Subcutaneous abdominal adipose tissue (tissue), 5 donors: ENCODE data around the gene PINLYP.

Experiments used
- H3K27ac ChIP-seq: one replicate; pipeline ENCODE4 v1.7.0; 2013; ENCODE audit warnings: low read depth, mild to moderate bottlenecking, inconsistent platforms, low read length, moderate library complexity
- H3K27me3 ChIP-seq, 5 donors: one replicate each; pipeline ENCODE4 v1.7.0; 2013; ENCODE audit warnings: low read length in 5 of 5, inconsistent platforms in 1 of 5; ENCODE audit not compliant: control insufficient read depth in 5 of 5, insufficient read depth in 4 of 5
- H3K36me3 ChIP-seq, 5 donors: one replicate each; pipeline ENCODE4 v1.7.0; 2013; ENCODE audit warnings: low read length in 5 of 5; ENCODE audit not compliant: control insufficient read depth in 5 of 5, insufficient read depth in 5 of 5
- H3K4me1 ChIP-seq, 5 donors: one replicate each; pipeline ENCODE4 v1.7.0; 2013; ENCODE audit warnings: low read length in 5 of 5, mild to moderate bottlenecking in 3 of 5, moderate library complexity in 1 of 5; ENCODE audit not compliant: control insufficient read depth in 5 of 5, insufficient read depth in 5 of 5
- H3K4me3 ChIP-seq, 5 donors: one replicate each; pipeline ENCODE4 v1.7.0; 2013; ENCODE audit warnings: low read length in 5 of 5, low read depth in 1 of 5
- H3K9ac ChIP-seq, 5 donors: one replicate each; pipeline ENCODE4 v1.7.0; 2013; ENCODE audit warnings: low read length in 5 of 5, mild to moderate bottlenecking in 4 of 5, moderate library complexity in 3 of 5
- H3K9me3 ChIP-seq, 5 donors: one replicate each; pipeline ENCODE4 v1.7.0; 2013; ENCODE audit warnings: low read length in 5 of 5; ENCODE audit not compliant: control insufficient read depth in 5 of 5
- donor health status: healthy.
- donor health status: healthy.
- donor health status: healthy.
- donor health status: healthy.
- donor health status: healthy.

The PINLYP gene

DNA sequence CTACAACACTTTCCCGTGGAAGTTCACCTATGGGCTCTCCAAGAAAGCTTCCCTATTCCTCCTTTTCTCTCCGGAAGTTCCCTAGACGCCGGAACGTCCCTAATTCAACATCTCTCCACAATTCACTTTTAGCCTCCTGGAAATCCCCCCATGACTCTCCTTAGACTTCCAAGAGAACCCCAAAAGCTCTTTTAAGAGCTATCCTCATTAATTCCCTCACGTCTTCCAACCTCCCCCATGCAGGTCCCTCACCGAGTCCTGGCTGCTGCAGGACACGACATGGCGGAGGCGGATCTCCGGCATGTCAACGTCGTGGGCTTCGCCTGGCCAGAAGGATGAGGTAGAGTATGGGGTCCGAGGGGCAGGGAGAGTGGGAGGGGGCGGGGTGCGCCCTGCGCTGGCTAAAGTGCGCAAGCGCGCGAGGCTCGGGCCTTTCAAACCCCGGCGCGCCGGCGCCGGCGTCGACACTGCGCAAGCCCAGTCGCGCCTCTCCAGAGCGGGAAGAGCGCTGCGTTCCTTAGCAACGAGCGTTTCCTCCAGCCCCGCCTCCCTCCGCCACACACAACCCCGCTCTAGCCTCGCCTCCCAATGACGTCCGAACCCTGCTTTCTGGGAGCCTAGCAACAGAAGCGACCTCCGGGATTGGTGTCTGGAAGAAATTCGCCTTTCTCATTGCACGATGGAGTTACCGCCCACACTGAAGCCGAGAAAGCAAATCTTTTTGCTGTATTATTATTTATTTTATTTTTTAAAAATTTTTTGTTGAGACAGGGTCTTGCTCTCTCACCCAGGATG is at the start of gene PINLYP, which contains the start of gene XRCC1:
PINLYP (plus strand) TSS at position 646 of the 795 bp plus-strand sequence. CDS start 1,391 bp downstream, outside the sequence.
XRCC1 (minus strand) TSS at position 372 of the 795 bp plus-strand sequence; CDS start at position 303, 69 bp downstream.
- Histone ChIP-seq H3K27me3 (no peaks in the 10 kb centered on the region), H3K27ac (peak within 1 kb of the TSS; percentile 84), H3K36me3 (peaks cover 2 to 14% (median 6%) of the 10 kb centered on the region in 5 donors), H3K4me1 (peaks cover 5 to 29% (median 23%) of the 10 kb centered on the region in 5 donors), H3K4me3 (peak within 1 kb of the TSS; percentile 81 to 95 (median 89)), H3K9ac (peak within 1 kb of the TSS; percentile 89 to 96 (median 93)), H3K9me3 (no peaks in the 10 kb centered on the region)

- no peaks in the 10 kb centered on the region for H3K27me3 ChIP-seq
- peak overlapping the region; percentile 81 to 92 (median 87) for H3K4me3 ChIP-seq
- peaks cover 6 to 34% (median 28%) of the 10 kb centered on the region in 5 donors for H3K4me1 ChIP-seq
These were observed 49.5 kb upstream of the PINLYP start for GRCh38 chr19:43525836-43526771.

GRCh38 chr19:43526884-43527859 is 48.4 kb upstream of the PINLYP start, which contains the start of gene ETHE1:
Gene ETHE1 (minus strand): TSS chr19:43527201. CDS start chr19:43527177, 24 bp downstream.
- Histone ChIP-seq H3K27me3 (no peaks in the 10 kb centered on the region), H3K4me1 (peaks cover 6 to 35% (median 29%) of the 10 kb centered on the region in 5 donors), H3K9me3 (no peaks in the 10 kb centered on the region), H3K4me3 (peak within 1 kb of the TSS; percentile 81 to 92 (median 87)), H3K27ac (peak within 1 kb of the TSS; percentile 85), H3K36me3 (no peaks in the 10 kb centered on the region), H3K9ac (peak within 1 kb of the TSS; percentile 72 to 92 (median 89))

More at GRCh38 chr19:43525836-43526771, 49.5 kb upstream of the PINLYP start:
- H3K9ac ChIP-seq: peak overlapping the region; percentile 72 to 92 (median 89)
- H3K9me3 ChIP-seq: no peaks in the 10 kb centered on the region
- H3K36me3 ChIP-seq: no peaks in the 10 kb centered on the region
- peak overlapping the region; percentile 85 for H3K27ac ChIP-seq

GRCh38 chr19:43527860-43528622 is 47.6 kb upstream of the PINLYP start:
- peaks cover 9 to 44% (median 37%) of the 10 kb centered on the region in 5 donors for H3K4me1 ChIP-seq
- H3K9ac ChIP-seq: peak overlapping the region in 2 of 5 donors; percentile 72 to 91
- H3K4me3 ChIP-seq: peak overlapping the region in 3 of 5 donors; percentile 85 to 92 (median 90)
- no peaks in the 10 kb centered on the region for H3K36me3 ChIP-seq
- no peaks in the 10 kb centered on the region for H3K9me3 ChIP-seq
- H3K27ac ChIP-seq: peak overlapping the region; percentile 38
- no peaks in the 10 kb centered on the region for H3K27me3 ChIP-seq

DNA sequence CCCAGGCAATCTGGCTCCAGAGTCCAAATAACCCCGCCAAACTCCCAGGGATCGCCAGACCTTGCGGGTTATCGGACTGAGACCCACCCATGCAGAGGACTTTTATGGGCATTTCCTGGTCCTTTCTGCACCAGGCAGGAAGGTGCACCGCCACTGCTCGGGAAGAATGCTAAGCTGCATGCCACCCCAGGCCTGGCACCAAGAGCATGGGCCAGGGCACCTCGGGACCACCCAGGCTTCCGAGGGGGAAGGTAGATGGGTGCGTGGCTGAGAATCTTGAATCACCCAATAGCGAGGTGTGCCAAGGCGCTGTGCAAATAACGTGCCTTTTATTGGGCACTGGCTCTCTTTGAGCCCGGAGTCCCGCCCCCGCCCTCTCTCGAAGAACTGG is 43.0 kb upstream of the PINLYP start:
- H3K9me3 ChIP-seq: no peaks in the 10 kb centered on the region
- peak overlapping the region in 4 of 5 donors; percentile 31 to 80 (median 70) for H3K9ac ChIP-seq
- H3K4me1 ChIP-seq: peaks cover 3 to 31% (median 24%) of the 10 kb centered on the region in 5 donors
- H3K27me3 ChIP-seq: no peaks in the 10 kb centered on the region
- peak overlapping the region; percentile 72 to 85 (median 83) for H3K4me3 ChIP-seq
- H3K27ac ChIP-seq: peak overlapping the region; percentile 83
- peaks cover 0 to 5% (median 0%) of the 10 kb centered on the region in 5 donors for H3K36me3 ChIP-seq

DNA sequence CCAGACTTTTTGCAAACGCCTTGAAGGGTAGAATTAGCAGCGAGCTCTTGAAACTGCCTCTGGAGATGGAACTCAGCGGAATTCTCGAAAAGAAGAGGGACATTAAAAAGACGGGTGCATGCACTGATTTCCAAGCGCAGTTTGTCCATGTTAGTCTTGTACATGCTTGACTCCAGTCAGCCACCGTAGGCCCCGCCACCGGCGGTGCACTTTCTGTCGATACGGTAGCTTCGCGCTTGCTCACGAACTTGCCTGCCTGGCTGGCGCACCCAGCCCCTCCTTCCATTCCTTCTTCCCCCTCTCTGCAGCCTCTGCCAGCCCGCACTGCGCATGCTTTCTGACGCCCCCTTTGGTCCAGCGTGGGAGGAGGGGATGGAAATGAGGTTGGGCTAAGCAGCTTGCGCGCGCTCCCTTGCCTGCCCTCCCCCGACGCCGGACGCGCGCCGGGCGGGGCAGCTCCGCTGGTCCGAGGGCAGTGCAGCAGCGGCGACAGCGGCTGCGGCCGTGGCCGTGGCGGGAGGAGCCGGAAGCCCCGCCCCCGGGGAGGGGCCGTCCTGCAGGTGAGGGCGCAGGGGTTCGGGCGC is 42.5 kb upstream of the PINLYP start, which contains the start of gene ZNF575:
ZNF575 (plus strand) TSS at position 227 of the 584 bp plus-strand sequence. CDS start 1,235 bp downstream, outside the sequence.
- Histone ChIP-seq H3K4me1 (peaks cover 3 to 31% (median 23%) of the 10 kb centered on the region in 5 donors), H3K27ac (peak within 1 kb of the TSS; percentile 83), H3K27me3 (no peaks in the 10 kb centered on the region), H3K9ac (peak within 1 kb of the TSS in 4 of 5 donors; percentile 31 to 80 (median 70)), H3K4me3 (peak within 1 kb of the TSS; percentile 72 to 86 (median 84)), H3K9me3 (no peaks in the 10 kb centered on the region), H3K36me3 (peaks cover 0 to 8% (median 3%) of the 10 kb centered on the region in 5 donors)

- H3K4me1 ChIP-seq: peaks cover 3 to 31% (median 22%) of the 10 kb centered on the region in 5 donors
- H3K9ac ChIP-seq: peak overlapping the region in 4 of 5 donors; percentile 23 to 80 (median 64)
- peaks cover 0 to 3% (median 0%) of the 10 kb centered on the region in 5 donors for H3K9me3 ChIP-seq
- H3K36me3 ChIP-seq: peaks cover 3 to 14% (median 8%) of the 10 kb centered on the region in 5 donors
- H3K27ac ChIP-seq: peak overlapping the region; percentile 83
- peak overlapping the region; percentile 72 to 86 (median 84) for H3K4me3 ChIP-seq
- no peaks in the 10 kb centered on the region for H3K27me3 ChIP-seq
These were observed 41.9 kb upstream of the PINLYP start for GRCh38 chr19:43533546-43534304.
